ENCODE data around the gene SSH3.

Gene SSH3

GRCh38 chr11:67299471-67300191 is 3.7 kb upstream of the SSH3 start:
- DNase-seq: no peak

DNA sequence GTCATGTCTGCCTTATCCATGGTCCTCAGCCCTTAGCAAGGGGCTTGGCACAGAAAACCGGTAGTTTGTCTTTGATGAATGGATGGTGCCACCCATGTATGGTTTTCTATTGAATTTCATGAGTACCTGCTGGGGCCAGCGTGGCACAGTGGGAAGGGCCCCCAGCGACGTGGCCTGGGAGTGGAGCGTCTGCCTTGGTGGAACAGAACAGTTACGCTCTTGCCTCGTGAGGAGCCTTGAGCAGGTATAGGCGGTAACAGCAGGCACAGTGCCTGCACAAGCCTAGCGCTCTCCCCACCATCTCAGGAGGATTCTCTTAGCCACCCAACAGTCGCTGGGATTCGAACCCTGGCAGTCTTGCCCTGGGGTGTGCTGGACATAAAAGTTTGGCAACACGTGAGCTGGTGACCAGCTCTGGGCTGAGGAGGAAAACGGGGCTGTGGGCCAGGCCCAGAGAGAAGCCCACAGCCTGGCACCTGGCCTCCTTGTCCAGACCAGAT is 3.0 kb upstream of the SSH3 start:
- no peak for DNase-seq

DNA sequence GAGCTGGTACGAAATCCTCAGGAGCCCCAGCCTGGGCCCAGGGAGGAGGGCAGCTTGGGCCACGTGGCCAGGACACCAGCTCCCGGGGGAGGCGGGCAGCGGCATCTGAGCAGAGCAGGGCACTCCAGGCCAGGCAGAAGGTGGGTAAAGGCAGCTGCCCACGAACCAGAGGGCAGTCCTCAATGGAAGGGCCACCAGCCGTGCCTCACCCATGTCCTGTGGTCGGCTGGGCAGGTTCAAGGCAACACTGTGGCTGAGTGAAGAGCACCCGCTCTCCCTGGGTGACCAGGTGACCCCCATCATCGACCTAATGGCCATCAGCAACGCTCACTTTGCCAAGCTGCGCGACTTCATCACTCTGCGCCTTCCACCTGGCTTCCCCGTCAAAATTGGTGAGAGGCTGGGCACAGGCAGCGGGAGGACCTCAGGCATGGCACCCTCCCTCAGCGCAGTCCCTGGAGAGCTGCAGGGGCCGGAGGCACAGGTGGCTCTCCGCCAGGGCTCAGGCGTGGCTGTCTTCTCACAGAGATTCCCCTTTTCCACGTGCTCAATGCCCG is 2.5 kb upstream of the SSH3 start:
- DNase-seq: no peak

GRCh38 chr11:67301313-67301921 is 1.9 kb upstream of the SSH3 start:
- no peak for DNase-seq

GRCh38 chr11:67301951-67302516 is 1.3 kb upstream of the SSH3 start:
- no peak for DNase-seq

DNA sequence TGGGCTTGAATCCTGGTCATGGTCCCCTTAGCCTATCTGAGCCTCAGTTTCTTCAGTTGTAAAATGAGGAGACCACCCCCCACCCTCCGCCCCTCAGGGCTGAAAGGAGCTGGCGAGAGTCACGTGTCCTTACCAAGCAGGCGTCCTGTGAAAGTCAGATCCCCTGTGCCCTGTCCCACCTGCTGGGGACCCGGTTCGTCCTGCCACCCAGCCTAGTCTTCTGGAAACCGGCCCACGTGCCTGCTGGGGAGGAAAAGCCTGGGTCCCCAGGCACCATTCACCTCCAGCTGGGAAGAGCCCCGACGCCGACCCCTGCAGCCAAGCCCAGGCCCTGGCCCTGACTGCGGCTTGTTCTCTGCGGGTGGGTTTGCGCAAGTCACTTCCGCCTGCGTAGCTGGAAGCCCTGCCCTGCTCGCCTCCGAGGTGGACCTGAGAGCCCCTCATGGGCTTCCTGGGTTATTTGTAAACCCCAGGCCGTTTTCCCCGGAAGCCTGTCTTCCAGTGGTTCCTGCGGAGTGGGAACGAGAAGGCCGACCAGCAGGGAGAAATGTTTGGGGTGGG is 679 bp upstream of the SSH3 start:
- no peak for DNase-seq

DNA sequence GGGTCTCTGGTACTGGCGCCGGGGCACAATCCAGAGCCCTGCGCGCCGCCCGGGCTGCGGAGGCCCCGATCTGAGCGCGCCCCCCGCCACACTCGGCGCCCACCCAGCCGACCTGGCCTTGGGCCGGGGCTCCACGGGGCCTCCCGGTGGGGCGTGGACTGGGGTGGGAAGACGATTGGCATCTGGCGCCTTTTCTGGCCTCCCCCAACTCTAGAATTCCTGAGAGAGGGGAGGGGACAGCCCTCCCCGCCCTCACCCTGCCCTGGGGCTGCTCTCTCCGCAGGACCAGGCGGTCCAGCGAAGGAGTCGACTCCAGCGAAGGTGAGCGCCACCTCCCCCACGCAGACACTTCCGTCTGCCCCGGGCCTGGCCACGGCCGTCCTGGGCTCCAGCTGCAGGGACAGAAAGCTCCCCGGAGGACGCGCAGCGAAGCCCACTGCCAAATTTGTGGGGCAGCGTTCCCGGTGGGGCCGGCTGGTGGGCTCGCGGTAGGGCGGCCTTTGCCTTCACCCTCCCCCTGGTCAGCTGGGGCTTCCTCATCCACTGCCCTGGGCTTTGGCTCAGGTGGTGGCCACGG is 593 bp downstream of the SSH3 start:
- DNase-seq: peak; percentile 33

DNA sequence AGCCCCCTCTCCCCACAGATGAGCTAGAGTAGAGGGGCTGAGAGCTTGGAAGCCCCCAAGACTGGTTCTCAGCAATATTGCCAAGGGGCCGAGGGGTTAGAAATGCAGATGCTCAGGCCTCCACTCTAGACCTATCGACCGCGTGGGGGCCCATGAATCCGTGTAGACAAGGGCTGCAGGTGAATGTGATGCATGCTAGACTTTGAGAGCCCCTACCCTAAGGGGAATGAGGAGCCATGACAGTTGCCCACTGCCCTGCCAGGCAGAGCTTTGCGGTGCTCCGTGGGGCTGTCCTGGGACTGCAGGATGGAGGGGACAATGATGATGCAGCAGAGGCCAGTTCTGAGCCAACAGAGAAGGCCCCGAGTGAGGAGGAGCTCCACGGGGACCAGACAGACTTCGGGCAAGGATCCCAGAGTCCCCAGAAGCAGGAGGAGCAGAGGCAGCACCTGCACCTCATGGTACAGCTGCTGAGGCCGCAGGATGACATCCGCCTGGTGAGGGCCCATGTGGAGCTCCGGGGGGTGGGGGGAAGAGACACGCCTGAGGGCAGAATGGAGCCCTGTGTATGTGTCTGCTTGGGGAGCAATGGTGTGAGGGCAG is 1.3 kb downstream of the SSH3 start:
- DNase-seq: no peak

DNA sequence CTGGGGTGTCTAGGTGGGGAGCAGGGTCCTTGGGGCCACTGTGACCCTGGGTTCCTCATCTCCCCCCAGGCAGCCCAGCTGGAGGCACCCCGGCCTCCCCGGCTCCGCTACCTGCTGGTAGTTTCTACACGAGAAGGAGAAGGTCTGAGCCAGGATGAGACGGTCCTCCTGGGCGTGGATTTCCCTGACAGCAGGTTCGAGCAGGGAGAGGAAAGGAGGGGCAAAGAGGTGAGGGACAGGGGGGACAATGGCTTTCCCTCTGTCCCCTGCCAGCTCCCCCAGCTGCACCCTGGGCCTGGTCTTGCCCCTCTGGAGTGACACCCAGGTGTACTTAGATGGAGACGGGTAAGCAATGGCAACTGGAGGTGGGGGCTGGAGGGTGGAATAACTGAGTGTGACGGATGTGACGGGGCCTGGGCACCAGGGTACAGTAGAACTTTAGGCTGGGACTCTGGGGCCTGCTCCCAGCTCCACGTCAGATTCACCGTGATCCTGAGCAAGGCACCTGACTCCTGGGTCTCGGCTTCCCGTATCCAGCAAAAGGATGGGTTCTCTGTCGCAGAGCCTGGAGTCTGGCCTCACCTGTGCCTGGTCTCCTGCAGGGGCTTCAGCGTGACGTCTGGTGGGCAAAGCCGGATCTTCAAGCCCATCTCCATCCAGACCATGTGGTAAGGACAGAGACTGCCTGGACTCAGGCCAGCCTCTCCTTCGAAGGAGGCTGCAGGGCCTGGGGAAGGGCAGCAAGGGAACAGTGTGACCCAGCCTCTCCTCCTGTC is 3.6 kb downstream of the SSH3 start:
- no peak for DNase-seq

DNA sequence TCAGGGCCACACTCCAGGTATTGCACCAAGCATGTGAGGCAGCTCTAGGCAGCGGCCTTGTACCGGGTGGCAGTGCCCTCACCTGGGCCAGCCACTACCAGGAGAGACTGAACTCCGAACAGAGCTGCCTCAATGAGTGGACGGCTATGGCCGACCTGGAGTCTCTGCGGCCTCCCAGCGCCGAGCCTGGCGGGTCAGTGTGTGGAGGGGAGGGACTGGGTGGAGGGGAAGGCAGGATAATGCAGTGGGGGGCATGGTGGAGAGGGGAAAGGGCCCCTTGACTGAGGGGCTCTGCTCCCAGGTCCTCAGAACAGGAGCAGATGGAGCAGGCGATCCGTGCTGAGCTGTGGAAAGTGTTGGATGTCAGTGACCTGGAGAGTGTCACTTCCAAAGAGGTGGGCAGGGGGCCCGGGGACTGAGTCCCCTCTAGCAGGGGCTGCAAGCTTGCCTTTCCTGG is 4.2 kb downstream of the SSH3 start:
- no peak for DNase-seq

DNA sequence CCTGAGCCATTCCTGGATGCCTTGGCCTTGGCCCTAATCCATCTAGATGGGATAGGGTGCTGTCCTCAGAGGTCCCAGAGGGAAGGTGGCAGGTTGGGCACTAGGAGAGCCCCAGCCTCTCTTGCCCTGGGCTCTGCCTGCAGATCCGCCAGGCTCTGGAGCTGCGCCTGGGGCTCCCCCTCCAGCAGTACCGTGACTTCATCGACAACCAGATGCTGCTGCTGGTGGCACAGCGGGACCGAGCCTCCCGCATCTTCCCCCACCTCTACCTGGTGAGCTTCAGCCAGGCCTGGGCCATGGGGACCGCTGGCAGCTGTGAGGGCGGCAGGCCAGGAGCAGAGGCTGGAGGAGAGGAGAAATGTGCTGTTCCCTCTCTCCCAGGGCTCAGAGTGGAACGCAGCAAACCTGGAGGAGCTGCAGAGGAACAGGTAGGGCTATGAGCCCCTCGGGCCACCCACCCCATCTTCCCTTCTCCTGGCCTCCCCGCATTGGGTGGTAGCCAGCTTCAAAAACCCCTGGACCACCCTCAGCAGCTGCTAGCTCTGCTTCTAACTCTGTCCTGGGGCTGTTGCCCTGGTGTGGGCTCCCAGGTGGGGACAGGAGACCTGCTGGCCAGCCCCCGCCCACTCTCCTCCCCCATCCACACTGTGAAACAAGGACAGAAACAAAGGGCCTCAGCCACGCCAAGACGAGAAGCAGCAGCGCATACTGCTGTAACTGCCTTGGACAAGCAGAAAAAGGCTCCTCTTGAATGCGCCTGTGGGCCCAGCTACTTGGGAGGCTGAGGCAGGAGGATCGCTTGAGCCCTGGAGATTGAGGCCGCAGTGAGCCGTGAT is 4.9 kb downstream of the SSH3 start:
- no peak for DNase-seq

- DNase-seq: no peak
Measured at GRCh38 chr11:67309166-67309565, 5.8 kb downstream of the SSH3 start.

GRCh38 chr11:67309661-67310061 is 6.3 kb downstream of the SSH3 start:
- no peak for DNase-seq

- DNase-seq: no peak
Measured at GRCh38 chr11:67310246-67311050, 7.1 kb downstream of the SSH3 start.

DNA sequence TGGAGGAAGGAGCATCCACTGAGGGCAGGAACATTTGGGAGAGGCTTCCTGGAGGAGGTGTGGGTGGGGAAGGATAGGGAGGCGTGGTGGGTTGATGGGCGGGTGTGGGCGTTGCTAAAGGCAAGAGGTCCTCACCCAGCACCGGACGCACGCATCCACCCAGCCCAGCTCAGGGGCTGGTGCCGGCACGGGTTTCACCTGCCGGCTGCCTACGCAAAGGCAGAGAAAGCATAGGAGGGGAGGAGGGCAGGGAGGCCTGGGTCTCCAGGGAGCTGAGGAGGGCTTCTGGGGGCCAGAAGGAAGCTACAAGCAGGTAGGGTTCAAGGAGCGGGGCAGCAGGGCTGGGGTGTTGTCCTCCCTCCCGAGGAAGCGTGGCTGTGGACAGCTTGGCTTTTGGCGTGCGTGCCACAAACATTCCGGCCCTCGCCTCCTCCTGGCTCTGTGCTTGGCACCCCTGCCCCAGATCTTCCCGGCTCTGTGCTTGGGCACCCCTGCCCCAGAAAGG is 7.8 kb downstream of the SSH3 start:
- DNase-seq: no peak

DNA sequence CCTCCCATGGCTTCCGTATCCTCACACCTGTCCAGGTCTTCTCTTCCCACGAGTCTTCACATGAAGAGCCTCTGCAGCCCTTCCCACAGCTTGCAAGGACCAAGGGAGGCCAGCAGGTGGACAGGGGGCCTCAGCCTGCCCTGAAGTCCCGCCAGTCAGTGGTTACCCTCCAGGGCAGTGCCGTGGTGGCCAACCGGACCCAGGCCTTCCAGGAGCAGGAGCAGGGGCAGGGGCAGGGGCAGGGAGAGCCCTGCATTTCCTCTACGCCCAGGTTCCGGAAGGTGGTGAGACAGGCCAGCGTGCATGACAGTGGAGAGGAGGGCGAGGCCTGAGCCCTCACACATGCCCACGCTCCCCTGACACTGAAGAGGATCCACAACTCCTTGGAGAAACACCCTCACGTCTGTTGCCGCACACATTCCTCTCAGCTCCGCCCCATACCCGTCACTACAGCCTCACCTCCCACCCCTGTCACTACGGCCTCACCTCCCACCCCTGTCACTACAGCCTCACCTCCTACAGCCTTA is 8.3 kb downstream of the SSH3 start:
- DNase-seq: peak; percentile 25

- DNase-seq: peak; percentile 61
Measured at GRCh38 chr11:67312187-67313021, 9.1 kb downstream of the SSH3 start.

DNA sequence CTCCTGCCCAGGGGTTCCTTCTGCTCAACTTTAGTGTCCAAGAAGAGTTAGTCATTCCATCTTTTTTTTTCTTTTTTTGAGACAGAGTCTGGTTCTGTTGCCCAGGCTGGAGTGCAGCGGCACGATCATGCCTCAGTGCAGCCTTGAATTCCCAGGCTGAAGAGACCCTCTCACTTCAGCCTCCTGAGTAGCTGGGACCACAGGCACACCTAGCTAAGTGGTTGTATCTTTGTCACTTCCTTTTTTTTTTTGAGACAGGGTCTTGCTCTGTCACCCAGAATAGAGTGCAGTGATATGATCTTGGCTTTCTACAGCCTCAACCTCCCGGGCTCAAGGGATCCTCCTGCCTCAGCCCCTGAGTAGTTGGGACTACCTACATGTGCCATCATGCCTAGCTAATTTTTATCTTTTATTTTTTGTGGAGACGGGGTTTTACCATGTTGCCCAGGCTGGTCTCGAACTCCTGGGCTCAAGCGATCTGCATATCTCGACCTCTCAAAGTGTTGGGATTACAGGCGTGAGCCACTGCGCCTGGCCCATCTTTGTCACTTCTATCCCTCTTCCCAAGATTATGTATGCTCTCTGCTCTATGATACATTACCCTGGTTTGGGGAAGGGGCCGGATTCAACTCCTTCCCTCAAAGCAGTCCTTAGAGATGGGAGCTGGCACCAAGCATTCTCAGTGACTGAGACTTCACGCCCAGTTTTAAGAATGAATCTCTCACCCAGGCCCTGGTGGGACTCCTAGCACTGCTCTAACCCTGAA is 10.0 kb downstream of the SSH3 start:
- no peak for DNase-seq

Data from CD4-positive, alpha-beta T cell treated with Interleukin-10 for 1 hour (primary cell).